SK-N-SH treated with all-trans-retinoic acid at 6 μM for 48 hours (cell line): Measurements from ENCODE around the gene BICC1.

Source experiments
- ATAC-seq: fragments of 200-7000 bp; cut with Tn5 transposase; 3 replicates; pipeline ENCODE4 v1.9.1; 2020; ENCODE audit warnings: mild to moderate bottlenecking, moderate library complexity
- CSDC2 ChIP-seq: fragments of 250-450 bp; sonication (Bioruptor Pico); IDR thresholded peaks from 2 replicates; pipeline ENCODE4 v1.5.0; 2020; ENCODE audit warnings: mild to moderate bottlenecking, moderate library complexity
- GLIS3 ChIP-seq: fragments of 250-450 bp; sonication (Bioruptor Pico); IDR thresholded peaks from 2 replicates; pipeline ENCODE4 v1.5.0; 2020; ENCODE audit warnings: mild to moderate bottlenecking, moderate library complexity
- ISL1 ChIP-seq: fragments of 250-450 bp; sonication (Bioruptor Pico); IDR thresholded peaks from 2 replicates; pipeline ENCODE4 v2.1.2; 2022; ENCODE audit warnings: mild to moderate bottlenecking, moderate library complexity
- OSR1 ChIP-seq: fragments of 250-450 bp; sonication (Bioruptor Pico); IDR thresholded peaks from 2 replicates; pipeline ENCODE4 v1.8.0; 2022; ENCODE audit warnings: moderate library complexity, mild to moderate bottlenecking, inconsistent platforms
- PPARA ChIP-seq: fragments of 250-450 bp; sonication (Bioruptor Pico); IDR thresholded peaks from 2 replicates; pipeline ENCODE4 v1.5.0; 2020; ENCODE audit warnings: mild to moderate bottlenecking, borderline replicate concordance
- RARB ChIP-seq: fragments of 250-450 bp; sonication (Bioruptor Pico); IDR thresholded peaks from 2 replicates; pipeline ENCODE4 v1.8.0; 2021; ENCODE audit warnings: mild to moderate bottlenecking, moderate library complexity
- SNAI2 ChIP-seq: fragments of 250-450 bp; sonication (Bioruptor Pico); IDR thresholded peaks from 2 replicates; pipeline ENCODE4 v1.5.0; 2020; ENCODE audit warnings: mild to moderate bottlenecking, moderate library complexity
- TCF4 ChIP-seq: fragments of 250-450 bp; sonication (Bioruptor Pico); IDR thresholded peaks from 2 replicates; pipeline ENCODE4 v1.8.0; 2021; ENCODE audit warnings: mild to moderate bottlenecking, moderate library complexity, borderline replicate concordance
- TOX ChIP-seq: fragments of 250-450 bp; sonication (Bioruptor Pico); IDR thresholded peaks from 2 replicates; pipeline ENCODE4 v1.8.0; 2021; ENCODE audit warnings: mild to moderate bottlenecking, moderate library complexity, borderline replicate concordance
- ZC3H10 ChIP-seq: fragments of 250-450 bp; sonication (Bioruptor Pico); IDR thresholded peaks from 2 replicates; pipeline ENCODE4 v1.5.1; 2021; ENCODE audit warnings: mild to moderate bottlenecking, moderate library complexity
- ZFP3 ChIP-seq: fragments of 250-450 bp; sonication (Bioruptor Pico); IDR thresholded peaks from 2 replicates; pipeline ENCODE4 v1.5.0; 2020; ENCODE audit warnings: mild to moderate bottlenecking, moderate library complexity
- ZFP30 ChIP-seq: fragments of 450-650 bp; formaldehyde crosslinking; IDR thresholded peaks from 2 replicates; pipeline ENCODE4 v1.5.0; 2022; ENCODE audit warnings: mild to moderate bottlenecking, moderate library complexity
- ZNF70 ChIP-seq: fragments of 450-650 bp; formaldehyde crosslinking; IDR thresholded peaks from 2 replicates; pipeline ENCODE4 v1.5.0; 2020; ENCODE audit warnings: mild to moderate bottlenecking, moderate library complexity
- ZNF8 ChIP-seq: fragments of 450-650 bp; formaldehyde crosslinking; IDR thresholded peaks from 2 replicates; pipeline ENCODE4 v1.5.0; 2020; ENCODE audit warnings: mild to moderate bottlenecking, moderate library complexity
- TF ChIP-seq, protein P1 (sequence below): fragments of 250-450 bp; sonication (Bioruptor Pico); IDR thresholded peaks from 2 replicates; pipeline ENCODE4 v1.8.0; 2020; ENCODE audit warnings: mild to moderate bottlenecking, moderate library complexity, borderline replicate concordance
- TF ChIP-seq, protein P2 (sequence below): fragments of 250-450 bp; sonication (Bioruptor Pico); IDR thresholded peaks from 2 replicates; pipeline ENCODE4 v1.5.1; 2020; ENCODE audit warnings: low read depth, mild to moderate bottlenecking, moderate library complexity
- TF ChIP-seq, protein P3 (sequence below): fragments of 250-450 bp; sonication (Bioruptor Pico); IDR thresholded peaks from 2 replicates; pipeline ENCODE4 v1.5.1; 2021; ENCODE audit warnings: mild to moderate bottlenecking, moderate library complexity
- TF ChIP-seq, protein P4 (sequence below): fragments of 250-450 bp; sonication (Bioruptor Pico); IDR thresholded peaks from 2 replicates; pipeline ENCODE4 v1.8.0; 2021; ENCODE audit warnings: low read depth, mild to moderate bottlenecking, moderate library complexity, borderline replicate concordance
- TF ChIP-seq, protein P5 (sequence below): fragments of 250-450 bp; sonication (Bioruptor Pico); IDR thresholded peaks from 2 replicates; pipeline ENCODE4 v1.5.0; 2020; ENCODE audit warnings: mild to moderate bottlenecking, moderate library complexity

BICC1 gene

DNA sequence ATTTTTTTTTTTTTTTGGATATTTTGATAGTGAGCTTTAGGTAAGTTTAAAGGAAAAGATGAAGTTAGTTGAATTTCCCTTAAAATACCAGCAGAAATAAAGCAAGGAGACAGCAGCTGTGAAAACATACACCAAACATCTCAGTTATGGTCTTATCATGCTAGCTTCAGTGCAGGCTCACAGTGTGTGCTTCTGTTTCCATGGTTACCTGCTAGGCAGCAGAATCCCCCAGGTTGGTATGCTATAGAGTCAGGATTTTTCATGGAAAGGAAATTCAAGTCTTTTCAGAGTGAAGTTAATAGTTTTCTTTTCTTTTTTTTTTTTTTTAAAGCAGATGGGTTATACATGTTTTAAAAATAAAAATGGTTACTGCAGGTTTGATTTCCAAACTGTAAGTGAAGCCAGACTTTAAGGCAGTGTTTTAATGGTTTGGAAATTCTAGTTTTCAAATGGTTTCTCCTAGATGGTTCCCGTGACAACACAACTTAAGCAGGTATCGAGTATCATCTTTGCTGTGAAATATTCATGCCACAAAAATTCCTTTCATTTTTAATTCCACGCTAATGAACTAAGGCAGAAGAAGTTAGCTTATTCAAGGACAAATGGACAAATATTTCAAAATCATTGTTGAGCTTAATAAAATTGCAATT lies 230.9 kb downstream of the BICC1 start (continued):
- TF ChIP-seq TCF4 (no peak), GLIS3 (CRISPR knock-in tag) (no peak), RARB (no peak), ZNF8 (CRISPR knock-in tag) (no peak)

DNA sequence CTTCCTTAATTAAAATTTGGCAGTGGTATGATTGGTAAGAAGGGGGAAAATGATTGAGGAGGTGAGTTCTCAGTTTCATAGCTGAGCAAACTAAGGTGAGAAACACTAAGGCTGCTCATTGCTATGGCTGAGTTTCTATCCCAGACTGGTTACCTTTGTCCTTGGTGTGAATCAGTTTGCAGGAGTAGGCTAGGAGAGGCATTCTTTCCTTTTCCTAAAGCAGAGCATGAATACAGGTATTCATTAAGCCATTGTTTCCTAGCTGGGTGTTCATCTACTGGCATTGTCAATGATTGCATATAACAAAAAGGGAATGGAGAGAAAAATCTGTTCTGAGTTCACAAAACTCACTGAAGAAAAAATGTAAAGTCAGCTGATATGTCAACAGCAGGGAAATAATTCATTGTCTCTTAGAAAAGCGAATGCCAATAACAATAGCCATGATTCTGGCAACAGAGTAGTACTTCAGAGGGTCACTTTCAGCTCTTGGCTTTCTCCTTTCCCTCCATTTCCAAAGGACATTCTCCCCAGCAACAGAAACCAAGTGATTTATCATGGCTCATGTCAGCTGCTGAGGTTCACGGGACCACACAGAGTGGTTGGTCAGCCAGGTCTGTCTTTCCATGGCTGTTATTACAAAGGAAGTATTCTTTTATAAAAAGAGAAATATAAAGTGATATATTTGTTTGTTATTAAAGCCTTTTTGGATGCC lies 234.0 kb downstream of the BICC1 start:
- TF ChIP-seq ZFP3 (CRISPR knock-in tag) (no peak), SNAI2 (no peak), ZNF8 (CRISPR knock-in tag) (no peak), ZC3H10 (CRISPR knock-in tag) (no peak), RARB (no peak), CSDC2 (CRISPR knock-in tag) (no peak)
- TF ChIP-seq, protein P1, sequence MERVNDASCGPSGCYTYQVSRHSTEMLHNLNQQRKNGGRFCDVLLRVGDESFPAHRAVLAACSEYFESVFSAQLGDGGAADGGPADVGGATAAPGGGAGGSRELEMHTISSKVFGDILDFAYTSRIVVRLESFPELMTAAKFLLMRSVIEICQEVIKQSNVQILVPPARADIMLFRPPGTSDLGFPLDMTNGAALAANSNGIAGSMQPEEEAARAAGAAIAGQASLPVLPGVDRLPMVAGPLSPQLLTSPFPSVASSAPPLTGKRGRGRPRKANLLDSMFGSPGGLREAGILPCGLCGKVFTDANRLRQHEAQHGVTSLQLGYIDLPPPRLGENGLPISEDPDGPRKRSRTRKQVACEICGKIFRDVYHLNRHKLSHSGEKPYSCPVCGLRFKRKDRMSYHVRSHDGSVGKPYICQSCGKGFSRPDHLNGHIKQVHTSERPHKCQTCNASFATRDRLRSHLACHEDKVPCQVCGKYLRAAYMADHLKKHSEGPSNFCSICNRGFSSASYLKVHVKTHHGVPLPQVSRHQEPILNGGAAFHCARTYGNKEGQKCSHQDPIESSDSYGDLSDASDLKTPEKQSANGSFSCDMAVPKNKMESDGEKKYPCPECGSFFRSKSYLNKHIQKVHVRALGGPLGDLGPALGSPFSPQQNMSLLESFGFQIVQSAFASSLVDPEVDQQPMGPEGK (CRISPR knock-in tag): no peak
- TF ChIP-seq, protein P2, sequence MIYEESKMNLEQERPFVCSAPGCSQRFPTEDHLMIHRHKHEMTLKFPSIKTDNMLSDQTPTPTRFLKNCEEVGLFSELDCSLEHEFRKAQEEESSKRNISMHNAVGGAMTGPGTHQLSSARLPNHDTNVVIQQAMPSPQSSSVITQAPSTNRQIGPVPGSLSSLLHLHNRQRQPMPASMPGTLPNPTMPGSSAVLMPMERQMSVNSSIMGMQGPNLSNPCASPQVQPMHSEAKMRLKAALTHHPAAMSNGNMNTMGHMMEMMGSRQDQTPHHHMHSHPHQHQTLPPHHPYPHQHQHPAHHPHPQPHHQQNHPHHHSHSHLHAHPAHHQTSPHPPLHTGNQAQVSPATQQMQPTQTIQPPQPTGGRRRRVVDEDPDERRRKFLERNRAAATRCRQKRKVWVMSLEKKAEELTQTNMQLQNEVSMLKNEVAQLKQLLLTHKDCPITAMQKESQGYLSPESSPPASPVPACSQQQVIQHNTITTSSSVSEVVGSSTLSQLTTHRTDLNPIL (CRISPR knock-in tag): no peak
- no peak for ATAC-seq

DNA sequence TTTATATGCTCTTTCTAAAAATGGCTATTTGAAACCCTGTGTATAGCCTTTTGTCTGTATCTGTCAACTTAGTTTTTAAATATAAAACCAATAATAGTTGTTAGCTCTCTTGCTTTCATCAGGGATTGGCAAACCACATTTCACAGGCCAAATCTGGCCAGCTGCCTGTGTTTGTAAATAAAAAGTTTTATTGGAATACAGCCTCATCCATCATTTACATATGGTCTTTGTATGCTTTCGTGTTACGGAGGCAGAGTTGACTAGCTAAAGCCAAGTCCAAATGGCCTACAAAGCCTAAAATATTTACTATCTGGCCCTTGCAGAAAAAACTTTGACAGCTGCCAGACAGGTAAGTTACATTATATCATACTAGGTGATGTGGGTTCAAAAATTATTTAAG lies 235.0 kb downstream of the BICC1 start:
- no peak for ATAC-seq
- TF ChIP-seq, protein P2 (CRISPR knock-in tag): no peak
- TF ChIP-seq CSDC2 (CRISPR knock-in tag) (no peak), ZNF70 (no peak), ZFP3 (CRISPR knock-in tag) (no peak), PPARA (CRISPR knock-in tag) (no peak), ZC3H10 (CRISPR knock-in tag) (no peak), ZFP30 (CRISPR knock-in tag) (no peak), ISL1 (no peak), TOX (CRISPR knock-in tag) (no peak), SNAI2 (no peak), OSR1 (CRISPR knock-in tag) (no peak)
- TF ChIP-seq, protein P3, sequence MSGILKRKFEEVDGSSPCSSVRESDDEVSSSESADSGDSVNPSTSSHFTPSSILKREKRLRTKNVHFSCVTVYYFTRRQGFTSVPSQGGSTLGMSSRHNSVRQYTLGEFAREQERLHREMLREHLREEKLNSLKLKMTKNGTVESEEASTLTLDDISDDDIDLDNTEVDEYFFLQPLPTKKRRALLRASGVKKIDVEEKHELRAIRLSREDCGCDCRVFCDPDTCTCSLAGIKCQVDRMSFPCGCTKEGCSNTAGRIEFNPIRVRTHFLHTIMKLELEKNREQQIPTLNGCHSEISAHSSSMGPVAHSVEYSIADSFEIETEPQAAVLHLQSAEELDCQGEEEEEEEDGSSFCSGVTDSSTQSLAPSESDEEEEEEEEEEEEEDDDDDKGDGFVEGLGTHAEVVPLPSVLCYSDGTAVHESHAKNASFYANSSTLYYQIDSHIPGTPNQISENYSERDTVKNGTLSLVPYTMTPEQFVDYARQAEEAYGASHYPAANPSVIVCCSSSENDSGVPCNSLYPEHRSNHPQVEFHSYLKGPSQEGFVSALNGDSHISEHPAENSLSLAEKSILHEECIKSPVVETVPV (CRISPR knock-in tag): no peak
- TF ChIP-seq, protein P4, sequence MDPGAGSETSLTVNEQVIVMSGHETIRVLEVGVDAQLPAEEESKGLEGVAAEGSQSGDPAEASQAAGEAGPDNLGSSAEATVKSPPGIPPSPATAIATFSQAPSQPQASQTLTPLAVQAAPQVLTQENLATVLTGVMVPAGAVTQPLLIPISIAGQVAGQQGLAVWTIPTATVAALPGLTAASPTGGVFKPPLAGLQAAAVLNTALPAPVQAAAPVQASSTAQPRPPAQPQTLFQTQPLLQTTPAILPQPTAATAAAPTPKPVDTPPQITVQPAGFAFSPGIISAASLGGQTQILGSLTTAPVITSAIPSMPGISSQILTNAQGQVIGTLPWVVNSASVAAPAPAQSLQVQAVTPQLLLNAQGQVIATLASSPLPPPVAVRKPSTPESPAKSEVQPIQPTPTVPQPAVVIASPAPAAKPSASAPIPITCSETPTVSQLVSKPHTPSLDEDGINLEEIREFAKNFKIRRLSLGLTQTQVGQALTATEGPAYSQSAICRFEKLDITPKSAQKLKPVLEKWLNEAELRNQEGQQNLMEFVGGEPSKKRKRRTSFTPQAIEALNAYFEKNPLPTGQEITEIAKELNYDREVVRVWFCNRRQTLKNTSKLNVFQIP (CRISPR knock-in tag): no peak
- TF ChIP-seq, protein P5, sequence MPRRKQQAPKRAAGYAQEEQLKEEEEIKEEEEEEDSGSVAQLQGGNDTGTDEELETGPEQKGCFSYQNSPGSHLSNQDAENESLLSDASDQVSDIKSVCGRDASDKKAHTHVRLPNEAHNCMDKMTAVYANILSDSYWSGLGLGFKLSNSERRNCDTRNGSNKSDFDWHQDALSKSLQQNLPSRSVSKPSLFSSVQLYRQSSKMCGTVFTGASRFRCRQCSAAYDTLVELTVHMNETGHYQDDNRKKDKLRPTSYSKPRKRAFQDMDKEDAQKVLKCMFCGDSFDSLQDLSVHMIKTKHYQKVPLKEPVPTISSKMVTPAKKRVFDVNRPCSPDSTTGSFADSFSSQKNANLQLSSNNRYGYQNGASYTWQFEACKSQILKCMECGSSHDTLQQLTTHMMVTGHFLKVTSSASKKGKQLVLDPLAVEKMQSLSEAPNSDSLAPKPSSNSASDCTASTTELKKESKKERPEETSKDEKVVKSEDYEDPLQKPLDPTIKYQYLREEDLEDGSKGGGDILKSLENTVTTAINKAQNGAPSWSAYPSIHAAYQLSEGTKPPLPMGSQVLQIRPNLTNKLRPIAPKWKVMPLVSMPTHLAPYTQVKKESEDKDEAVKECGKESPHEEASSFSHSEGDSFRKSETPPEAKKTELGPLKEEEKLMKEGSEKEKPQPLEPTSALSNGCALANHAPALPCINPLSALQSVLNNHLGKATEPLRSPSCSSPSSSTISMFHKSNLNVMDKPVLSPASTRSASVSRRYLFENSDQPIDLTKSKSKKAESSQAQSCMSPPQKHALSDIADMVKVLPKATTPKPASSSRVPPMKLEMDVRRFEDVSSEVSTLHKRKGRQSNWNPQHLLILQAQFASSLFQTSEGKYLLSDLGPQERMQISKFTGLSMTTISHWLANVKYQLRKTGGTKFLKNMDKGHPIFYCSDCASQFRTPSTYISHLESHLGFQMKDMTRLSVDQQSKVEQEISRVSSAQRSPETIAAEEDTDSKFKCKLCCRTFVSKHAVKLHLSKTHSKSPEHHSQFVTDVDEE (CRISPR knock-in tag): no peak
- TF ChIP-seq, all 23 proteins: peak for 0
